SH-SY5Y (cell line): ENCODE measurements around the gene SUMF1.

ENCODE experiments used
- GATA2 ChIP-seq: IDR thresholded peaks from 2 replicates; pipeline ENCODE4 v1.6.1; 2011; ENCODE audit warnings: mild to moderate bottlenecking, low read depth, low read length
- GATA3 ChIP-seq: IDR thresholded peaks from 2 replicates; pipeline ENCODE4 v1.6.1; 2011; ENCODE audit warnings: low read depth, mild to moderate bottlenecking, low read length, moderate library complexity

SUMF1 gene

GRCh38 chr3:4425055-4425454 is 42.0 kb downstream of the SUMF1 start:
- TF ChIP-seq GATA2: no peak

DNA sequence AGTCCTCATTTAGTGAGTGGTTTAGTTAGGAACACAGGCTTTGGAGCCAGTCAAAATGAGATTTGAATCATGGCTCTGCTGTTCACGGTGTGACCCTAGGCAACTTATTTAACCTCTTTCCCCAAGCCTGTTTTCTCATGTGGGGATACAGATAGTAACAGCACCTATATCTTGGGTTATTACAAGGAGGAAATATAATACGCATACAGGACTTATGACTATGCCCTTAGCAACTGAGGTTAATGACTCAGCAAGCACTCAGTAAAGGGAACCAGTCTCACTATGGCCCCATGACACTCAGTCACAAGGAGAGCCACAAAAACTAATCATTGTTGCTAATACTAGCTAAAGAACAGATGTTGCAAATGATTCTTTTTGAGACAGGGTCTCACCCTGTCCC is 45.9 kb downstream of the SUMF1 start:
- TF ChIP-seq GATA2: no peak
- TF ChIP-seq GATA3: no peak

GRCh38 chr3:4419920-4420319 is 47.1 kb downstream of the SUMF1 start:
- TF ChIP-seq GATA2 (no peak), GATA3 (no peak)

GRCh38 chr3:4419386-4419785 is 47.7 kb downstream of the SUMF1 start:
- TF ChIP-seq GATA3 (no peak), GATA2 (no peak)

- no peak for TF ChIP-seq GATA3
- TF ChIP-seq GATA2: no peak
Observed at GRCh38 chr3:4418156-4418555, 48.9 kb downstream of the SUMF1 start.

DNA sequence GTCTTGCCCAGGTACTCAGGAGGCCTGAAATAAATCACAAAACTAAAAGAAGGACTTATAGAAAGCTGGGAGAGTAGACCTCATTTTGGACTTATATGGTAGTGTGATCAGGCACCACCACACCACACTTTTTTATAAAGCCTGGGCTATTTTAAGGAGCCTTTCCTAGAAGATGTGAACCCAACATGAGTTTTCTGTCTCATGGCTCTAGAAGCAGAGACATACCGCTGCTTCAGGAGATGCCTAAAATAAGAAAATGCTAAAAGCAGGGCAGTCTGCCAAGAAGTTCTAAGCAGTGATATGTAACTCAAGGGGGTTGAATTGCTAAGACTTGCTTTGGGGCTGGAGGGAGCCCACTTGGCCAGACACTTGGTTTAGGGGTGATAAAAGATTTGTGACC is 49.6 kb downstream of the SUMF1 start:
- TF ChIP-seq GATA2 (no peak), GATA3 (no peak)

GRCh38 chr3:4416961-4417360 is 50.1 kb downstream of the SUMF1 start:
- TF ChIP-seq GATA2 (no peak), GATA3 (no peak)

DNA sequence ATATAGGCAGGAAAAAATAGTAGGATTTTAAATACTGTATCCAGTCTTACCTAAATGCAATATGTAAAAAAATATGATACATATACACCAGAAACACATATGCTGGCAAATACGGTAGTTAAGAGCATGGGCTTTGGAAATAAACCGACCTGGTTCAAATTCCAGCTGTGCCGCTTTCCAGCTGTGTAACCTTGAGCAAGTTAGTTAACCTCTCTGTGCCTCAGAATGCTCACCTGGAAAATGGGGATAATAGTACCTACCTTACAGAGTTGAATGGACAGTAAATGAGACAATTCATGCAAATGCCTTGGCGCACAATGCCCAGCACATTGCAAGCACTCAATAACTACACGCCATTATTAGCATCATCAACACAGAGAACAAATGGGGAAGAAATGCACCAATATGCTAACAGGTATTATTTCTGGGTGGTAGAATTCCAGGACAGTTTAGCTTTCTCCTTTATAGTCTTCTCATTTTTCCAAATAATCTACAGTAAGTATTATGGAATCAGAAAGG is 50.6 kb downstream of the SUMF1 start:
- TF ChIP-seq GATA3: no peak
- TF ChIP-seq GATA2: no peak

- TF ChIP-seq GATA2 (no peak), GATA3 (no peak)
Observed at GRCh38 chr3:4413467-4413866, 53.6 kb downstream of the SUMF1 start.

DNA sequence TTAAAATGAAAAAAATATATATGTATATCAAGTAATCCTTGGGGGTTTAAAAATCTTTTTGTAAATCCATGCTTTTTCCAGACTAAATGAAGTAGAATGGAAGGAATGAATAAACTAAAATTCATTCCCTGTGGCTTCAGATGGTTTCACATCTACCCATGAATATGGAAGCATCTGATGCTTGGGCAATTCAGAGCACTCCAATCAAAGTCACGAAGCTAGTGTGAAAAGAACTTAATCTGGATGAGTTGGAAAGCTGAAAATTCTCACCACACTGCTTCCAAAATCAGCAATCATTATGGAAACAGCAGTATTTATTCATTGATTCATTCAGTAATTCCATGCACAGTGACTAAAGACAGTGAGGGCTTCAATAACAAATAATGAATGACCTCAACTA is 55.2 kb downstream of the SUMF1 start:
- no peak for TF ChIP-seq GATA3
- TF ChIP-seq GATA2: no peak

DNA sequence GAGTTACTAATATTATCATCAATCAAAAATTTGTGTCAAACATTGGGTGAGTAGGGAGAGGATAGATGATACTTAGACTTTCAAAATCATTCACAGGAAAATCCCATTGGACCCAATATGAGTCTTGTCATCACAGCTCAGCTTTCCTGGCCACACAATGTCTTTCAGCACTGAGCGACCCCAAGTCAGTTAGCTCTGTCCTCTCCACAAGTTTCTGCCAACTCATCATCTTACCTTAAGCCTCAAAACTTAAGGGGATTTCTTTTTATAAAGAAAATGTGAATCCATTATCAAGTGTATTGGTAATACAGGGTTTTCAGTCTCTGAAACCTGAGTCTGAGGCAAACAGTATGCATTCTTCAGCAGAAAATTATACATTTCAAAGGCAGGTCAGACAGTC is 55.8 kb downstream of the SUMF1 start:
- TF ChIP-seq GATA3: no peak
- no peak for TF ChIP-seq GATA2

- no peak for TF ChIP-seq GATA3
- no peak for TF ChIP-seq GATA2
Observed at GRCh38 chr3:4410606-4411005, 56.5 kb downstream of the SUMF1 start.

DNA sequence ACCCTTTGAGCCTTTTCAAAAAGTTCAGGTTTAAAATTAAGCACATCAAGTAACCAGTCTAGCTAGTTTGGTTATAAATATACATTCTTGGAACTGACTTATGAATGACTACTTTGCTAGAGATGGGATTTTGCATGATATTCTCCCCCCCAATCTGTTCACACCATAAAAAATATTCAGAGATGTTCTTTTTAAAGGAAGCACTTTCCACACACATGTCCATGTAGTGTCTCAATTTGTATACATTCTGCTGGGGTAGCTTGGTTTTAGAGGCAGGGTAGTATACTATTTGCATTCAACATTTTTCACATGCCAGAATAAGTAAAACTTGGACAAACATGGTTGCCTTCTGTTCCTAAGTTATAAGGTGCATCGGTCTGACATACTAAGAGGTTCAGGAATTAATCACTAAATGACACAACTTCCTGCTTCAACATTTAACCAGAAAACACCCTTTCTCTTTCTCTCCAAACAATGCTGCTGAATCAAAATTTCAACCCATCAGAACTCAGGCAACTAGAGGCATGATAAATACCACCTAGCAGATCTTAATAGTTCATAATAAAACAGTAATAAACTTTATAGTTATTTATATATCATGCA is 57.0 kb downstream of the SUMF1 start:
- no peak for TF ChIP-seq GATA2
- no peak for TF ChIP-seq GATA3

- TF ChIP-seq GATA2 (no peak), GATA3 (no peak)
Observed at GRCh38 chr3:4409415-4409814, 57.7 kb downstream of the SUMF1 start.

GRCh38 chr3:4408958-4409357 is 58.1 kb downstream of the SUMF1 start:
- TF ChIP-seq GATA3 (no peak), GATA2 (no peak)

GRCh38 chr3:4407941-4408340 is 59.1 kb downstream of the SUMF1 start:
- no peak for TF ChIP-seq GATA2
- no peak for TF ChIP-seq GATA3
